Measurements from ENCODE around the gene MLLT1. TPM values are rescaled to one million over a fixed set of nuclear protein-coding genes. Genes with fewer than 3 reads are reported as not detected.

MLLT1 gene
- total RNA-seq, 2 donors from 2014 or later: 16.3 to 23.7 TPM

- H3K27ac ChIP-seq: peak overlapping the region in 1 of 4 donors; percentile 13
- intact Hi-C loops (cut with DNase I): no loop called here
- H3K4me1 ChIP-seq: peaks cover 65% of the 10 kb centered on the region
- H3K4me3 ChIP-seq: no peak overlapping the region
- H3K27me3 ChIP-seq: no peaks in the 10 kb centered on the region
- no peaks in the 10 kb centered on the region for H3K9me3 ChIP-seq
- DNase-seq (no peak), ATAC-seq (no peak)
- no peaks in the 10 kb centered on the region for H3K36me3 ChIP-seq (replicated peaks in 1 of 2; ENCODE audit: insufficient read depth in 1 of 2, low read depth in 2 of 2)
- TF ChIP-seq POLR2A (IDR thresholded peaks at IDR 0.05): no peak
- 67 to 72% methylated on average over 9 of the region's 9 CpGs for WGBS, 2 donors
These were observed 1.7 kb downstream of the MLLT1 start for GRCh38 chr19:6278051-6278450.

DNA sequence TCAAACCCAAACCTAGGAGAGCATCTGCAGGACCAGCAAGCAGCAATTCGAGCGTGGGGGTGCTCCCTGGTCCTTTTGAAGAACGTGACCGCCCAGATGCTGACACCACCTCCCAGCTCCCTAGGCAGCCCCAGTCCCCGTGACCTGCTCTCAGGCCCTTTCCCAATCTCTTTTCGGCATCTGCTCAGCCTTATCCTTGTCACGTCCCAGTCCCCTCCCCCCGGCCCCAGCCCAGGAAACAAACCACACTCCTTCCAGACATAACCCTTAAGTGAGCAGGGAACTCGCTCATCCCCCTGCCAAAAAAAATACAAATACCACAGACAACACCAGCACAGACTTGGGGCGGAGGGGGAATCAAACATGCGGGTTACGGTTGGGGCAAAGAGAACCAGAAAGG is 3.3 kb downstream of the MLLT1 start:
- Histone ChIP-seq H3K9me3 (no peaks in the 10 kb centered on the region), H3K4me3 (no peak overlapping the region), H3K36me3 (replicated peaks in 1 of 2; ENCODE audit: insufficient read depth in 1 of 2, low read depth in 2 of 2) (no peaks in the 10 kb centered on the region), H3K4me1 (peaks cover 81% of the 10 kb centered on the region), H3K27me3 (no peaks in the 10 kb centered on the region), H3K27ac (no peak overlapping the region)
- DNase-seq: peak; percentile 28 to 59 (median 42)
- no peak for ATAC-seq
- intact Hi-C loops (cut with DNase I): no loop called here
- 83 to 89% methylated on average over 12 of the region's 12 CpGs for WGBS, 2 donors
- TF ChIP-seq, protein P1, sequence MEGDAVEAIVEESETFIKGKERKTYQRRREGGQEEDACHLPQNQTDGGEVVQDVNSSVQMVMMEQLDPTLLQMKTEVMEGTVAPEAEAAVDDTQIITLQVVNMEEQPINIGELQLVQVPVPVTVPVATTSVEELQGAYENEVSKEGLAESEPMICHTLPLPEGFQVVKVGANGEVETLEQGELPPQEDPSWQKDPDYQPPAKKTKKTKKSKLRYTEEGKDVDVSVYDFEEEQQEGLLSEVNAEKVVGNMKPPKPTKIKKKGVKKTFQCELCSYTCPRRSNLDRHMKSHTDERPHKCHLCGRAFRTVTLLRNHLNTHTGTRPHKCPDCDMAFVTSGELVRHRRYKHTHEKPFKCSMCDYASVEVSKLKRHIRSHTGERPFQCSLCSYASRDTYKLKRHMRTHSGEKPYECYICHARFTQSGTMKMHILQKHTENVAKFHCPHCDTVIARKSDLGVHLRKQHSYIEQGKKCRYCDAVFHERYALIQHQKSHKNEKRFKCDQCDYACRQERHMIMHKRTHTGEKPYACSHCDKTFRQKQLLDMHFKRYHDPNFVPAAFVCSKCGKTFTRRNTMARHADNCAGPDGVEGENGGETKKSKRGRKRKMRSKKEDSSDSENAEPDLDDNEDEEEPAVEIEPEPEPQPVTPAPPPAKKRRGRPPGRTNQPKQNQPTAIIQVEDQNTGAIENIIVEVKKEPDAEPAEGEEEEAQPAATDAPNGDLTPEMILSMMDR (IDR thresholded peaks at IDR 0.05): no peak

DNA sequence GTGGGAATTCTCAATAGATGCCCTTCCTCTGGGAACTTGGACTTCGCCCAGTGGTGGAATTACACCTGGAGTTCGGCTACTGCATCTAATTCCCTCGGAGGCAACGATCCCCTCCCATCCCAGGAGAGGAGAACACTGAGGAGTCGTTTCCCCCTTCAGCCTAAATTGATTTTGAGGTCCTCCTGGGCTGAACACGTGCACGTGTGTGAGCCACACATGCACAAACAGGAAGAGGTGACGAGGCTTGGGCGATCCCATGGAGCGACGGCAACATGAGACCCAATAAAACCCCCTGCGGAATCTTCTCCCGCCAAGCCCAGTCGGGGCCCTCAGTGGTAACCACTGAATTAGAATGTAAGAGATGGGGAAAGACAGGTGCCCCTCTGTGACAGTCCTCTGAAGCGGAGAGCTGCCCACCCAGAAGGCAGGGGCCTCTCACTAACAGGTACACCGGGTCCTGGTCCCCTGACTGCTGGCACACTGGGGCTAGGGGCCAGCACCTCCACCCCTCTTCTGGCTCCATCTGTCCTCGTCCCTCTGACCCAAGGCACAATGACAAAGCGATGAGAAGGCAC is 4.5 kb downstream of the MLLT1 start:
- intact Hi-C loops (cut with DNase I): no loop called here
- ATAC-seq (no peak), DNase-seq (no peak)
- Histone ChIP-seq H3K27ac (peak overlapping the region; percentile 65 to 91 (median 89)), H3K27me3 (no peaks in the 10 kb centered on the region), H3K4me3 (no peak overlapping the region), H3K4me1 (peaks cover 90% of the 10 kb centered on the region), H3K9me3 (no peaks in the 10 kb centered on the region), H3K36me3 (replicated peaks in 1 of 2; ENCODE audit: insufficient read depth in 1 of 2, low read depth in 2 of 2) (no peaks in the 10 kb centered on the region)
- TF ChIP-seq, protein P1 (IDR thresholded peaks at IDR 0.05): no peak
- 77% methylated on average over 17 to 18 of the region's 18 CpGs for WGBS, 2 donors

GRCh38 chr19:6274756-6275155 is 5.0 kb downstream of the MLLT1 start:
- no peak for TF ChIP-seq POLR2A (IDR thresholded peaks at IDR 0.05)
- TF ChIP-seq, protein P1 (IDR thresholded peaks at IDR 0.05): no peak
- no peaks in the 10 kb centered on the region for H3K9me3 ChIP-seq
- no peak overlapping the region for H3K4me3 ChIP-seq
- ATAC-seq: no peak
- DNase-seq: peak in 1 of 4 donors; percentile 36
- H3K27me3 ChIP-seq: no peaks in the 10 kb centered on the region
- H3K4me1 ChIP-seq: peaks cover 93% of the 10 kb centered on the region
- H3K27ac ChIP-seq: peak overlapping the region; percentile 65 to 91 (median 89)
- 78 to 82% methylated on average over 3 to 15 of the region's 15 CpGs for WGBS, 2 donors
- intact Hi-C loops (cut with DNase I): no loop called here
- H3K36me3 ChIP-seq (replicated peaks in 1 of 2; ENCODE audit: insufficient read depth in 1 of 2, low read depth in 2 of 2): peaks cover 0 to 2% of the 10 kb centered on the region in 2 donors

- H3K27me3 ChIP-seq: no peaks in the 10 kb centered on the region
- H3K36me3 ChIP-seq (replicated peaks in 1 of 2; ENCODE audit: insufficient read depth in 1 of 2, low read depth in 2 of 2): peaks cover 0 to 2% of the 10 kb centered on the region in 2 donors
- WGBS, 2 donors: 0 to 7% methylated on average over 15 to 30 of the region's 30 CpGs
- no peak overlapping the region for H3K4me3 ChIP-seq
- ATAC-seq: peak; percentile 81
- TF ChIP-seq, protein P1 (IDR thresholded peaks at IDR 0.05): no peak
- peak in 1 of 3 donors; percentile 43 for TF ChIP-seq POLR2A (IDR thresholded peaks at IDR 0.05)
- H3K9me3 ChIP-seq: no peaks in the 10 kb centered on the region
- peak overlapping the region; percentile 65 to 91 (median 89) for H3K27ac ChIP-seq
- H3K4me1 ChIP-seq: peaks cover 89% of the 10 kb centered on the region
- intact Hi-C loops (cut with DNase I): no loop called here
- DNase-seq: peak; percentile 77 to 91 (median 88)
These were observed 5.8 kb downstream of the MLLT1 start for GRCh38 chr19:6273701-6274601.
